Tibial nerve (tissue), 4 donors: ENCODE data around the gene RNF103. TPM values are rescaled to one million over a fixed set of nuclear protein-coding genes. Genes with fewer than 3 reads are reported as not detected.

Source experiments
- DNase-seq, 2 donors: peaks; one replicate each; pipeline ENCODE4 v3.0.0-alpha.2; 2019; ENCODE audit warnings: low spot score in 2 of 2
- H3K27ac ChIP-seq, 4 donors: fragments of 200-600 bp; sonication (generic) in 3 of 4; one replicate each; pipeline ENCODE4 v1.5.1; 2017 to 2019; ENCODE audit warnings: mild to moderate bottlenecking in 1 of 4
- H3K27me3 ChIP-seq, 2 donors: fragments of 200-600 bp; sonication (generic) in 1 of 2; one replicate each; pipeline versions ENCODE4 v1.5.1 to v1.6.0; 2017 to 2019
- H3K36me3 ChIP-seq, 3 donors: fragments of 200-600 bp; sonication (generic); one replicate each; pipeline ENCODE4 v1.5.1; 2018 to 2019
- H3K4me1 ChIP-seq, 4 donors: fragments of 200-600 bp; sonication (generic) in 3 of 4; one replicate each; pipeline ENCODE4 v1.5.1; 2017 to 2019
- H3K4me3 ChIP-seq, 4 donors: fragments of 200-600 bp; sonication (generic) in 3 of 4; one replicate each; pipeline ENCODE4 v1.5.1; 2017 to 2019; ENCODE audit warnings: mild to moderate bottlenecking in 1 of 4, moderate library complexity in 1 of 4
- H3K9me3 ChIP-seq, 4 donors: fragments of 200-600 bp; sonication (generic) in 3 of 4; one replicate each; pipeline ENCODE4 v1.5.1; 2017 to 2019
- EP300 ChIP-seq, 2 donors: sonication (generic); formaldehyde crosslinking; IDR thresholded peaks; one replicate each; pipeline ENCODE4 v1.6.1; 2017; ENCODE audit warnings: antibody characterized with exemption in 2 of 2, mild to moderate bottlenecking in 1 of 2
- POLR2A ChIP-seq, 2 donors: fragments of 450-650 bp; IDR thresholded peaks; one replicate each; pipeline ENCODE4 v1.6.1; 2017; ENCODE audit warnings: antibody characterized with exemption in 2 of 2, mild to moderate bottlenecking in 2 of 2, moderate library complexity in 2 of 2
- WGBS, 2 donors: methylation state at CpG; one replicate each; pipeline ENCODE4 v1.1.5; 2018; 5-methylcytosine and 5-hydroxymethylcytosine counted together
- total RNA-seq, 4 donors: library from RNA; depleted of rRNA; stranded (reverse); fragments of >200 nt; gene quantifications; one replicate each; pipeline ENCODE4 v1.1.0, GENCODE V29; 2016
- TF ChIP-seq, protein P1 (sequence below), 5 experiments: fragments of 200-600 bp in 3 of 5; fragments of 450-650 bp in 2 of 5; sonication (generic) in 3 of 5; IDR thresholded peaks; one replicate each; pipeline ENCODE4 v1.5.1; 2016 to 2019; ENCODE audit warnings: antibody characterized with exemption in 5 of 5, mild to moderate bottlenecking in 3 of 5, moderate library complexity in 2 of 5

Gene RNF103
- total RNA-seq, 4 donors from 2014 or later = 41.7 to 72.5 (median 58.6) TPM

DNA sequence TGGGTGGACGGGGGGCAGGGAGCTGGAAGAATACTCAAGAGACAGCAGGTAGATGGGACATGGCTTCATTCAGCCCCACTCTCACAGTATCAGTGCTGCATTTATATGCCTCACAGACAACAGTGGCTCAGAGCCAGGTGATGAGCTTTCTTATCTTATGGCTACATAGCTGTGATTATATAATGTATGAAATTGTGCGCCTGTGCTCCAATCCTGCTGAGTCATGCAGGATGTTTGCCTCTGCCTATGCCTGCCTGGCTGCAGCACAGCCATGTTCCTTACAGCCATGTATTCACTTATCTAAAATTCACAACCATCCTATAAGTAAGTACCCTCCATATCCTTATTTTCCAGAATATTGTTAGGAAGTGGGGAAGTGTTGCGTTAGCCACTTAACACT lies 37.7 kb upstream of the RNF103 start:
- Histone ChIP-seq H3K4me1 (no peaks in the 10 kb centered on the region), H3K27ac (no peak overlapping the region), H3K9me3 (no peaks in the 10 kb centered on the region), H3K36me3 (no peaks in the 10 kb centered on the region), H3K4me3 (no peak overlapping the region), H3K27me3 (no peaks in the 10 kb centered on the region)
- DNase-seq = no peak
- TF ChIP-seq, protein P1, sequence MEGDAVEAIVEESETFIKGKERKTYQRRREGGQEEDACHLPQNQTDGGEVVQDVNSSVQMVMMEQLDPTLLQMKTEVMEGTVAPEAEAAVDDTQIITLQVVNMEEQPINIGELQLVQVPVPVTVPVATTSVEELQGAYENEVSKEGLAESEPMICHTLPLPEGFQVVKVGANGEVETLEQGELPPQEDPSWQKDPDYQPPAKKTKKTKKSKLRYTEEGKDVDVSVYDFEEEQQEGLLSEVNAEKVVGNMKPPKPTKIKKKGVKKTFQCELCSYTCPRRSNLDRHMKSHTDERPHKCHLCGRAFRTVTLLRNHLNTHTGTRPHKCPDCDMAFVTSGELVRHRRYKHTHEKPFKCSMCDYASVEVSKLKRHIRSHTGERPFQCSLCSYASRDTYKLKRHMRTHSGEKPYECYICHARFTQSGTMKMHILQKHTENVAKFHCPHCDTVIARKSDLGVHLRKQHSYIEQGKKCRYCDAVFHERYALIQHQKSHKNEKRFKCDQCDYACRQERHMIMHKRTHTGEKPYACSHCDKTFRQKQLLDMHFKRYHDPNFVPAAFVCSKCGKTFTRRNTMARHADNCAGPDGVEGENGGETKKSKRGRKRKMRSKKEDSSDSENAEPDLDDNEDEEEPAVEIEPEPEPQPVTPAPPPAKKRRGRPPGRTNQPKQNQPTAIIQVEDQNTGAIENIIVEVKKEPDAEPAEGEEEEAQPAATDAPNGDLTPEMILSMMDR (IDR thresholded peaks at IDR 0.05) = no peak
- TF ChIP-seq POLR2A (IDR thresholded peaks at IDR 0.05) = no peak
- no peak for TF ChIP-seq EP300 (IDR thresholded peaks at IDR 0.05)
- 92 to 93% methylated on average over 3 of the region's 3 CpGs for WGBS, 2 donors

DNA sequence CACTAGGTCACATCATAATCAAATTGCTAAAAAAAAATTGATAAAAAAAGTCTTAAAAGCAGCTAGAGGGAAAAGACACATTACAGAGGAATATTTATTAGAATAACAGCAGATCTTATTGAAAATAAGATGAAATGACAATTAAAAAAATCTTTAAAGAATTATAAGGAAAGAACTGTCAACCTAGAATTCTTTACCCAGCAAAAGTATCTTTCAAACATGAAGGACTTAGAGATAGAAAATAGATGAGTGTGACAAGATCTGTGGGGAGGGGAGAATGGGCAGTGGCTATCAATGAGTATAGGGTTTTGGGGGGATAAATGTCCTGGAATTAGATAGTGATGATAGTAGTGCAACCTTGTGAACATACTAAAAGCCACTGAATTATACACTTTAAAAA lies 26.5 kb upstream of the RNF103 start:
- no peaks in the 10 kb centered on the region for H3K4me1 ChIP-seq
- TF ChIP-seq EP300 (IDR thresholded peaks at IDR 0.05) (no peak), POLR2A (IDR thresholded peaks at IDR 0.05) (no peak)
- TF ChIP-seq, protein P1 (IDR thresholded peaks at IDR 0.05) = no peak
- no peak overlapping the region for H3K27ac ChIP-seq
- DNase-seq = no peak
- no peaks in the 10 kb centered on the region for H3K36me3 ChIP-seq
- no peak overlapping the region for H3K4me3 ChIP-seq
- H3K27me3 ChIP-seq = no peaks in the 10 kb centered on the region
- peaks cover 0 to 26% (median 6%) of the 10 kb centered on the region in 4 donors for H3K9me3 ChIP-seq

DNA sequence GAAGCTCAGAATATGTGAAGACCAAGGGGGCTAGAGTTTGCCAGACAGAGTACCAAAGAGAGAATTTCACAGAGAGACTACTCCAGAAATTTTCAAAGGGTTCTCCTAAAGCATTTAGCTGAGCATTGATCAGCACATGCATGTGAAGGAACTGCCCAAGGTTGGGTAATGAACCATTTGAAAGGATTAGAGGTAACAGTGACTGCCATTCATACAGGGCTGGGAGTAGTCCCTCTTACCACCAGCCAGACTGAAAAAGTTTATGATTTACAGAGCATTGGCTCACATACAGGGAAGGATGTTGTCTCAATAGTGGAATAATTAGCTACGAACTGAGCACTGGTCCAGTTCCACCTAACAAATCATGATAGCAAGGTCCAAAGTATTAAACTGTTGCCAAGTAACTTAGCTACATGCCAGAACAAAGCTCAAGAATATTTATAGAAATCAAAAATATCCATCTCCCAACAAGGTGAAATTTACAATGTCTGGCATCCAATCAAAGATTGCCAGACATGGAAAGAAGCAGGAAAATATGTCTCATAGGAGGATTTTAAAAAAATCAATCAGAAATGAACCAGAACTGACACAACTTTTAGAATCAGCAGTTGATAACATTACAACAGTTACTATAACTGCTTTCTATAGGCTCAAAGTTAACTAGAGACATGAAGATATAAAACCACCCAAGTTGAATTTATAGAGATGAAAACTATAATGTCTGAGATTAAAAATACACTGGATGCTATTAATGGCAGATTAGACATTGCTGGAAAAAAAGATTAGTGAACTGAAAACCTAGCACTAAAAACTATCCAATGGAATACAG lies 25.7 kb upstream of the RNF103 start:
- H3K36me3 ChIP-seq = no peaks in the 10 kb centered on the region
- H3K27ac ChIP-seq = no peak overlapping the region
- WGBS, 2 donors = 81 to 88% methylated on average over 1 of the region's 1 CpG
- H3K4me3 ChIP-seq = no peak overlapping the region
- H3K27me3 ChIP-seq = no peaks in the 10 kb centered on the region
- TF ChIP-seq POLR2A (IDR thresholded peaks at IDR 0.05) (no peak), EP300 (IDR thresholded peaks at IDR 0.05) (no peak)
- TF ChIP-seq, protein P1 (IDR thresholded peaks at IDR 0.05) = no peak
- peaks cover 0 to 26% (median 6%) of the 10 kb centered on the region in 4 donors for H3K9me3 ChIP-seq
- H3K4me1 ChIP-seq = no peaks in the 10 kb centered on the region
- no peak for DNase-seq

DNA sequence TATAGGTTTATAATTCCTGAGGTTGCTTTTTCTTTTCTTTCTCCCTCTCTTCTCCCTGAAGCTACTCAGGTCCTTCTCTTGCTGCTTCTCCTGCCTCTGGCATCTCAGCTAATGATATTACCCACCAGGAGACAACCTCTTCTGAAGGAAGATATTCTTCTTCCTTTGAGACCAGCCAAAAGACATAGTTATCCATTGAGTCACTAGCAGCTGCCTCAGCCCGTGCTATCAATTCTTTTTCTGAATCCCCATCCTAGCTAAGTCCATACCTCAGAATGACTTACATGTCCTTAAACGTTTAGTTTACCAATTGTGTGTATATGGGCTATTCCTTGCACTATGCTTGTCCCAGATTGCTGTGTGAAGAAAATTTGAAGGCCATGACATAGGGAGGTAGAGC lies 25.0 kb upstream of the RNF103 start:
- Histone ChIP-seq H3K4me3 (no peak overlapping the region), H3K4me1 (no peaks in the 10 kb centered on the region), H3K27ac (no peak overlapping the region), H3K36me3 (no peaks in the 10 kb centered on the region), H3K9me3 (peaks cover 0 to 26% (median 6%) of the 10 kb centered on the region in 4 donors), H3K27me3 (no peaks in the 10 kb centered on the region)
- 79 to 82% methylated on average over 2 of the region's 2 CpGs for WGBS, 2 donors
- no peak for TF ChIP-seq POLR2A (IDR thresholded peaks at IDR 0.05)
- no peak for TF ChIP-seq EP300 (IDR thresholded peaks at IDR 0.05)
- TF ChIP-seq, protein P1 (IDR thresholded peaks at IDR 0.05) = no peak
- no peak for DNase-seq

DNA sequence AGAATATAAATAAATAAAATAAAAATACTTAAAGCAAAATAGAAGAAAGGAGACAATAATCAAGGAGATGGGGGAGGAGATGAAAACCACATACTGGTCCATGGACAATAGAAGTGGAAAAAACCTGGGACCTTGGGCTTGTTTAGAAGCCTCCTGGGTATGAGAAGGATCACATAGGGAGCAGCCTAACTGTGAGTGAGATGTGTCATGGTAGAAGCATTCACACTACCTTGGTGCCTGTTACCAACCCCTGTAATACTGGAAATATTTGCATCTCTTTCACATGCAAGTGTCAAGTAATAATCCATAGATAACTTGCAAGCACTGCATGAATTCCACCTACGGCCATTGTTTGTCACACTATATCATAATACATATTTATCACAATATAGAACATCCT lies 23.2 kb upstream of the RNF103 start:
- Histone ChIP-seq H3K27me3 (no peaks in the 10 kb centered on the region), H3K4me1 (no peaks in the 10 kb centered on the region), H3K4me3 (no peak overlapping the region), H3K27ac (no peak overlapping the region), H3K36me3 (no peaks in the 10 kb centered on the region), H3K9me3 (peaks cover 0 to 27% (median 6%) of the 10 kb centered on the region in 4 donors)
- DNase-seq = no peak
- 90 to 94% methylated on average over 1 of the region's 1 CpG for WGBS, 2 donors
- TF ChIP-seq, protein P1 (IDR thresholded peaks at IDR 0.05) = no peak
- TF ChIP-seq POLR2A (IDR thresholded peaks at IDR 0.05) = no peak
- TF ChIP-seq EP300 (IDR thresholded peaks at IDR 0.05) = no peak
